Pancreas (tissue), 10 donors: ENCODE results near the gene PTPN14. TPM values are rescaled to one million over a fixed set of nuclear protein-coding genes. Genes with fewer than 3 reads are reported as not detected.

Experiments
- ATAC-seq, 4 donors: fragments of 200-7000 bp; cut with Tn5 transposase; one replicate each; pipeline versions ENCODE4 v1.8.0 to v1.9.1; 2020; ENCODE audit warnings: mild to moderate bottlenecking in 4 of 4, moderate library complexity in 4 of 4
- DNase-seq, 6 donors: peaks; one replicate each; pipeline ENCODE4 v3.0.0-alpha.2; 2020
- FAIRE-seq: peaks from 2 replicates; lab custom pipeline; 2012; peaks lifted over from hg19 to GRCh38; lab: Jason Lieb, UNC
- H3K27ac ChIP-seq, 4 donors: fragments of 200-600 bp; sonication (generic); 1 replicate in 3 of 4; 2 replicates in 1 of 4; pipeline versions ENCODE4 v1.5.0 to v1.8.0; 2020
- H3K27me3 ChIP-seq, 4 donors: fragments of 200-600 bp; one replicate each; pipeline ENCODE4 v1.8.0; 2021
- H3K36me3 ChIP-seq, 3 donors: fragments of 200-600 bp; sonication (generic) in 1 of 3; one replicate each; pipeline versions ENCODE4 v1.5.0 to v1.8.0; 2020 to 2021
- H3K4me1 ChIP-seq, 3 donors: fragments of 200-600 bp; one replicate each; pipeline ENCODE4 v1.8.0; 2021
- H3K4me3 ChIP-seq, 4 donors: fragments of 200-600 bp; sonication (generic) in 2 of 4; one replicate each; pipeline versions ENCODE4 v1.5.0 to v1.8.0; 2020 to 2021
- H3K9me3 ChIP-seq, 4 donors: fragments of 200-600 bp; one replicate each; pipeline ENCODE4 v1.8.0; 2021
- WGBS, 2 donors: extraction: QIAGEN DNeasy Blood & Tissue Kit; methylation state at CpG; one replicate each; pipeline ENCODE4 v1.1.7; 2013; 5-methylcytosine and 5-hydroxymethylcytosine counted together
- intact Hi-C, 3 donors: fragments of 100-400 bp; cut with DNase I; formaldehyde crosslinking; loops; one replicate each; pipeline versions ENCODE4 v1.11.1 to v1.14.2; 2022
- polyA plus RNA-seq, 2 donors: library from polyadenylated mRNA; stranded (reverse); fragments of 200-250 nt; gene quantifications; one replicate each; pipeline ENCODE4 v1.2.3, GENCODE V29; 2013
- total RNA-seq, 6 donors: library from RNA; stranded (reverse); fragmentation: NEBNext Ultra II Directional in 4 of 6; extraction: Animal tissue kit (Norgen Biotek cat#: 25700) in 4 of 6; gene quantifications; one replicate each; pipeline versions ENCODE4 v1.2.1 to v1.2.4, GENCODE V29; 2021 to 2023
- TF ChIP-seq, protein P1 (sequence below), 4 donors: fragments of 200-600 bp; sonication (generic) in 3 of 4; IDR thresholded peaks; one replicate each; pipeline versions ENCODE4 v1.5.0 to v1.8.0; 2021; ENCODE audit warnings: antibody characterized with exemption in 4 of 4
- donor health status: healthy with polysubstance abuse.
- donor health status: DM: no; HTN: no; CAD: no; lungs with moderate emphysema.
- donor health status: DM: no; HTN: no; CAD: no.
- donor health status: control.
- donor health status: control.
- donor health status: Bipolar disorder and iron deficiency.
- donor health status: DM: yes; HTN: yes; CAD: no.
- donor health status: DM: no; HTN: no; CAD: no.
- donor health status: DM: no; HTN: no; CAD: no.
- donor health status: DM: yes; HTN: yes; CAD: no.

PTPN14 gene
- total and polyA plus RNA-seq, 8 donors = 1.9 to 17.5 (median 11.5) TPM

DNA sequence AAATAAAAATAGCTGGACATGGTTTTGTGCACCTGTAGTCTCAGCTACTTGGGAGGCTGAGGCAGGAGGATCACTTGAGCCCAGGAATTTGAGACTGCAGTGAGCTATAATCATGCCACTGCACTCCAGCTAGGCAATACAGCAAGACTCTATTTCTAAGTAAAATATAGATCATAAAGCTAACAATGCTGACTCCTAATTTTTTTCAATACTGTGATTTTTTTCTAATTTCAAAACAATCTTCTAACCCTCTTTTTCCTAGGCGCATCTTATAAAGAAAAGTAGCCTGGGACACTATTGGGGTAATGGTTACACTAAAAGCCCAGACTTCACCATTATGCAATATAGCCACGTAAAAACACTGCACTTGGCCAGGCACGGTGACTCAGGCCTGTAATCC is 81.3 kb downstream of the PTPN14 start:
- H3K9me3 ChIP-seq = no peaks in the 10 kb centered on the region
- H3K4me1 ChIP-seq = peaks cover 0 to 19% (median 0%) of the 10 kb centered on the region in 3 donors
- 93 to 97% methylated on average over 3 of the region's 3 CpGs for WGBS, 2 donors
- H3K27ac ChIP-seq = no peak overlapping the region
- ATAC-seq (no peak), FAIRE-seq (no peak), DNase-seq (no peak)
- intact Hi-C loops = no loop called here
- H3K36me3 ChIP-seq = no peaks in the 10 kb centered on the region
- no peaks in the 10 kb centered on the region for H3K27me3 ChIP-seq
- TF ChIP-seq, protein P1, sequence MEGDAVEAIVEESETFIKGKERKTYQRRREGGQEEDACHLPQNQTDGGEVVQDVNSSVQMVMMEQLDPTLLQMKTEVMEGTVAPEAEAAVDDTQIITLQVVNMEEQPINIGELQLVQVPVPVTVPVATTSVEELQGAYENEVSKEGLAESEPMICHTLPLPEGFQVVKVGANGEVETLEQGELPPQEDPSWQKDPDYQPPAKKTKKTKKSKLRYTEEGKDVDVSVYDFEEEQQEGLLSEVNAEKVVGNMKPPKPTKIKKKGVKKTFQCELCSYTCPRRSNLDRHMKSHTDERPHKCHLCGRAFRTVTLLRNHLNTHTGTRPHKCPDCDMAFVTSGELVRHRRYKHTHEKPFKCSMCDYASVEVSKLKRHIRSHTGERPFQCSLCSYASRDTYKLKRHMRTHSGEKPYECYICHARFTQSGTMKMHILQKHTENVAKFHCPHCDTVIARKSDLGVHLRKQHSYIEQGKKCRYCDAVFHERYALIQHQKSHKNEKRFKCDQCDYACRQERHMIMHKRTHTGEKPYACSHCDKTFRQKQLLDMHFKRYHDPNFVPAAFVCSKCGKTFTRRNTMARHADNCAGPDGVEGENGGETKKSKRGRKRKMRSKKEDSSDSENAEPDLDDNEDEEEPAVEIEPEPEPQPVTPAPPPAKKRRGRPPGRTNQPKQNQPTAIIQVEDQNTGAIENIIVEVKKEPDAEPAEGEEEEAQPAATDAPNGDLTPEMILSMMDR (IDR thresholded peaks at IDR 0.05) = no peak
- H3K4me3 ChIP-seq = no peak overlapping the region

DNA sequence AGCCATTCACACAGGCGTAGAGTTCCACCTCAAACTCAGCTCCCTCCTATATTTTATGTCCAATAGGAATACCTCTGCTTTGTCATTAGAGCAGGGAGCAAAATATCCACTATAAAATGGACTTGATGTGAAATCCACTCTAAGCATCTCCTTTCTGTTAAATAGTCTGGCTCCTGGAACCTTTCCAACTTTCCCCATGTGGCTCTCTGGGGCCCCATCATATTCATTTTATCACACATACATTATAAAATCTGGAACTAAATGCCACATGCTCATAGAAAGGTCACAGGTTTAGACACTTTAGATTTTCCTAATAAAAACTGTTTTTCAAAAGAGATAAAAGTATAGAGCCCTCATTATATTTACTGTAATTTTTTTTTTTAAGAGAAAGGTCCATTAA is 82.1 kb downstream of the PTPN14 start:
- WGBS, 2 donors = 92 to 100% methylated on average over 1 of the region's 1 CpG
- Histone ChIP-seq H3K9me3 (no peaks in the 10 kb centered on the region), H3K36me3 (no peaks in the 10 kb centered on the region), H3K27ac (no peak overlapping the region), H3K4me3 (no peak overlapping the region), H3K4me1 (peaks cover 0 to 19% (median 0%) of the 10 kb centered on the region in 3 donors), H3K27me3 (no peaks in the 10 kb centered on the region)
- DNase-seq (no peak), ATAC-seq (no peak), FAIRE-seq (no peak)
- intact Hi-C loops = no loop called here
- TF ChIP-seq, protein P1 (IDR thresholded peaks at IDR 0.05) = no peak

DNA sequence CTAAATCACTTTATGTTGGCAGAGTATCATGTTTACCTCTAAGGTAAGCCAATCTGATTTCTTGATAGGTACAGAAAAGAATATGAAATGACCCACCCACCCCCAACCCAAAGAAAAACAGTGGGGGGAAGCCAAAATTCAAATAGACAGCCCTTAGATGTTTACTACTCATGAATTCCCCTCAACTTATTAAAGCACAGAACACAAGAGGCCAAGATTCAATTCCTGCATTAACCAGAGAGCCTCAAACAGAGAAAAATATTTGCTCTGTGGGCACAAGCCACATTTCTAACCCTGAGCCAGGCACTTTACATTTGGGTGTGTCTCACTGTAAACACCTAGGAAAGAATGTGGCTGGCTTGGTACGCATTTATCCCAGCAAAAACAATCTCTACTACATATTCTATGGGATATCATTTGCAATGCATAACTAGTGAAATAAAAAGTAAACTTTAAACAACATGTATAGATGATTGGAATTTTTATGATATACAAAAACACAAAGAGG is 84.3 kb downstream of the PTPN14 start:
- H3K36me3 ChIP-seq = no peaks in the 10 kb centered on the region
- peak overlapping the region in 1 of 4 donors; percentile 23 for H3K27ac ChIP-seq
- no peak overlapping the region for H3K4me3 ChIP-seq
- TF ChIP-seq, protein P1 (IDR thresholded peaks at IDR 0.05) = no peak
- H3K9me3 ChIP-seq = no peaks in the 10 kb centered on the region
- intact Hi-C loops = no loop called here
- FAIRE-seq (no peak), ATAC-seq (peak in 3 of 4 donors; percentile 13 to 70 (median 44)), DNase-seq (no peak)
- no peaks in the 10 kb centered on the region for H3K27me3 ChIP-seq
- WGBS, 2 donors = 24 to 48% methylated on average over 1 of the region's 1 CpG
- peaks cover 0 to 7% (median 0%) of the 10 kb centered on the region in 3 donors for H3K4me1 ChIP-seq

DNA sequence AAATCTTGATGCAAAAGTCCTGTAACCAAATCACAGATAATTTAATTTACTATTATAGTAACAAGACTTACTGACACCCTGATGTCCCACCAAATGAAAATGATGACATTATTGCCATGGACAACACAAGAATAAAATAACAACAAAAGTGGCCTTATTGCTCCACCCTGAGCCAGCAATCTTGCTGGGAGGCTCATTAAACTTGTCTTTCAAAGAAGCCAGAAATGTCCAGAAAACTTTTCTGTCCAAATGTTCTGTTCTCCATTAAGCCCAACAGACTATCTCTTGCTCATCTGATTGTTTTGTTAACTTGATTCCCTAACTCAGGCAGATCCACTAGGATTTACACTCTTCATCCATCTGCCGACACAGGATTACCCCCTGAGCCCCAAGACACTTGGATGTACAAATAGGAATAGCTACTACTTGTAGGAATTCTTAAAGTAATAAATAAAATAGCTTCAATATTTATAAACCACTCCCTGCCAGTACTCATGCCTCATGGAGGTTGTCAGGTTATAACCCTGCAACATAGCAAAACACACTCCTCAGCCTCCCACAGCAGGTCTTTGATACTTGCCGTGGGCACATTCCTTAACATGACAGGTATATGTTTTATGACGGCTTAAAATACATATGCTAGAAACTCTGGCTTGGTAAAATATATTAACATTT is 84.9 kb downstream of the PTPN14 start:
- peak in 3 of 4 donors; percentile 38 to 68 (median 47) for ATAC-seq
- Histone ChIP-seq H3K36me3 (no peaks in the 10 kb centered on the region), H3K9me3 (no peaks in the 10 kb centered on the region), H3K4me3 (no peak overlapping the region), H3K27me3 (no peaks in the 10 kb centered on the region), H3K27ac (peak overlapping the region in 1 of 4 donors; percentile 23), H3K4me1 (peaks cover 0 to 7% (median 0%) of the 10 kb centered on the region in 3 donors)
- no peak for FAIRE-seq
- intact Hi-C loops = no loop called here
- DNase-seq = no peak
- WGBS, 2 donors = 44% methylated on average over 3 of the region's 3 CpGs
- TF ChIP-seq, protein P1 (IDR thresholded peaks at IDR 0.05) = no peak
